SIG-M5 treated with dmso at 0.1 percent for 504 hours (cell line): ENCODE measurements around the gene LTF.
A peak's percentile ranks its signal among the peaks of the same experiment; 100 is the strongest.

Experiments used
- DNase-seq: peaks from one replicate; lab custom pipeline; 2025; ENCODE audit not compliant: unreplicated experiment; lab: John Stamatoyannopoulos, UW

LTF gene

DNA sequence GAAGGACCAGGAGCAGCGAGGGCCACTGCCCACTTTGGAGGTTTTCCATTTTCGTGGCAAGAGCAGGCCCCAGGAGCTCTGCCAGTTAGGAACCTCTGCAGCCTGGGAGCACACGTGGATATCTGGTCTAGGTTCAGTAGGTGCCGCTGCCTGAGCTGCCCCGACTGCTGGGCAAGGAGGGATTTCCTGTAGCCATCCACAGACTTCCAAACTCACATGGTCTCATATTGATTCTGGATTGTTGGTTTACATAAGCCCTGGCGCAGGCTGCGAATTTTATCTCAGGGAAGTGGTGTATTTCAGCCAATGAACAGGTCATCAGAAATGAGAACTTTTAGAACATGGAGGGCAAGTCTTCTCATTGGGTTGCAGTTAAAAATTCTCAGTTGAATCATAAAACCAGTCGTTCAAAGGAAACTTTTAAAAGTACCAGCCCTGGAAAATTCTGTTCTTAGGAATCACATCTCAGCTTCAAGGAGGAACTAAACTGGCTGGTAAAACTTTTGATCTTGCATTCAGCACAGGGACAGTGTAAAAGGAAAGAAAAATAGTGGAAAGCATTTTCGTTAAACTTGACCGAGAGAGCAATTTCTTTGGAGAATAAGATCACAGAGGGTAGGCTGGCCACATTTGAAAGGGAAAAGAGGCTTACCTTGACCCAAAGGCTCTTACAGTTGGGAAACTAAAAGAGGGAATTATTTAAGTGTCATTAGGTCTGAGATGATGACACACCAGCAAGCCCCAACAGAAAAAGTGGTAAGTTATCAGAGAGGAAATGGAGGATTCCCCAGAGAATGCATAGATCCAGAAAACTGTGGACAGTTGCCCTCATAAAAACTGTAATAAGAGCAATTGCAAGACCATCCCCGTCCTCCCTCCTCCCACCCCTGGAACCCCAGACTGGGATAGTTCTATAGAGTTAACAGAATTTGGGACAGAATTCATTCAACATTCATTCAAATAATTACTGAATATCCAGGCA is 26.7 kb upstream of the LTF start:
- no peak for DNase-seq

GRCh38 chr3:46490338-46491084 is 25.8 kb upstream of the LTF start:
- DNase-seq = no peak

DNA sequence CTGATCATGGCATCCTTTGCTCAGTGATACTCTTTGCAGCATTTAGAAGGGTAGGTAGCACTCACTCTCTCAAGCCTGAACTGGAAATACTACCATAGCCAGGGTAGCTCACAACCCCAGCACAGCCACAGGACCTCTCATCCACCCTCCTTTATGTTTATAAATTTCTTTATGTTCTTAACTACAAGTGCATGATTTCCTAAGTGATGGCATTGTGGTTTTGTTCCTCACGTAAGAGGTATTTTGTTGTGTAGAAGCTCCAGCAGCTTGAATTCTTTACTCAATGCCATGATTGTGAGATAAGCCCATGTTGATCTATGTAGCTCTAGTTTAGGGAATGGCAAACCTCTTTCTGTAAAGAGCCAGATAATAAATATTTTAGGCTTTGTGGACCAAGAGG is 25.2 kb upstream of the LTF start:
- no peak for DNase-seq

DNA sequence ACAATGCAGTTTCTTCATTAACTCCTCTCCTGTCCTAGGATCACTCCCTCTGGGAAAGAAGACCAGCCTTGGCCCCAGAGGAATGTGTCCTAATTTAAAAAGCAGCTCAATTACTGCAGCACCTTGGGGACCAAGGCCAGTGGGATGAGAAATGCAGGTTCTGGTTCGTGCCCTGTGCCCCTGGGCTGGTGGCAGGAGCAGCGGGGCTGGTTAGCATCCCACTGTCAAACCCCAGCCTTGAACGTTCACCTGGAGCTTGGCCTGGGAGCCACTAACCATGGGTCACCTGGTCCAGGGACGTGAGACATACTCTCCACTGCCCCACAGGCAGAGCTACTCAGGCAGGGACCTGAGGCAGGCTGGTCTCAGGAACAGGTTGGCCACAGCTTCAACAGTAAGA is 24.7 kb upstream of the LTF start:
- no peak for DNase-seq

DNA sequence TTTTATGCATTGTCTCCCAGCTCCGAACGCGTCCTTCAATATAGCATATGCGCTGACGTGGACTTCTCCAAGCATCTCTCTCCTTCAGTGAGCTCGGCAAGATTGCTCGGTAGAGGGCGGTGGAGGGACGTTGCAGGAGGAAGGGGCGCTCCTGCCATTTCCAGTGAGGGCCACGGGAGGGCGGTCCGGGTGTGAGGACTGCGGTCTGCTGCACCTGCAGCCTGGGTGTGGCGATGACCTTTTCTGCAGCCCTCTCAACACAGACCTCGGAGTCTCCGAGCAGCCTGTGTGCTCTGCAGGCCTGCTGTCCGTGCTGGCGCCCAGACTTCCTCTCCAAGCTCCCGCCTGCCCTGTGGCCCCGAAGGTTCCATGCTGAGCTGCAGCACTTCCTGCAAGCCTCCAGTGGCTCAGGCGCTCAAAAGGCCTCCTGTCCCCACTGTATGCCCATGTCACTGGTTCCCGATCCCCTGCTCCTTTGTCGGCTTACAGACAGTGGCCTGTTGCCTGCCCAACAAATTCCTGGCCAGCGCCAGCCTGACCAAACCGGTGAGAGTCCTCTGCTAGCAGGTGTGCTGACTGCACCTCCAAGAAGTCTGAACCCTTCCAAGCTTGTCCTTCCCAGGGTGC is 24.1 kb upstream of the LTF start:
- DNase-seq = peak; percentile 84

- DNase-seq = no peak
These were observed 21.1 kb upstream of the LTF start for GRCh38 chr3:46485779-46486175.

DNA sequence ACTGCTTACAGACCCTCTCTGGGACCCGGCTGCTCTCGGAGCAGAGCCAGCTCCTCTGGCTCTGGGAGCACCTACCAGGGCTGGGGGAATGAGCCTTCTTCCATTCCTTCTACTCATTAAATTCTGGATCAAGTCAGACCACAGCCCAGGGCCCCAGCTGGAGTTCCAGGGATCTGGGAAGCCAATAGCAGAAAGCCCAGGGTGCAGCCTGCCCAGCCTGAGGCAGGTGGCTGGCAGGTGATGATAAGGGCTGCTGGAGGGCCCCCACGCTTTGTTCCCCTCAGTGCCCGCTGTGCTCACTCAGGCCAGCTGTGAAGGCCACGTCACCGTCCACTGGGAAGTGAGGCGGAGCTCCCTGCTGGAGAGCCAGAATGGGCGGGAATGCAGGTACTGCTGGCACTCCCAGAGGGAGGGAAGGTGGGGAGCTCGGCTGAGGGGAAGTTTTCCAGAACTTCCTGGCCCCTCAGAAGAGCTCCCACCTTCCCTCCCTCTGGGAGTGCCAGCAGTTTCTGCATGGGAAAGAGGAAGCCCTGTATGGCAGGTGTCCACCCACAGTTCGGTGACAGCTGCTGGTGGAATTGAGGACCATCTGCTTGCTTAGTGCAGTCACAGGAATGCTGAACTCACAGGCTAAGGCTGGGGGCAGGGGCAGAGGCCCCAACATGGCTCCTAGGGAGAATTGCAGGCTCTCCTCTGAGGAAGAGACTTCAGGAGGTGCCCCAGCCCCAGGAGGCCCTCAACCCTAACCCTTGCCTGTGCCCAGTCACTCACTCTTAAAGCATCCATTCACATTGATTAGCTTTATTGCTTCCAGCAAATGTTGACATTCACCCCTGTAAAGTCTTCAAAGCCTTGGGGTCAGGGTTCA is 20.4 kb upstream of the LTF start:
- DNase-seq = no peak

GRCh38 chr3:46484388-46484787 is 19.7 kb upstream of the LTF start:
- DNase-seq = no peak

DNA sequence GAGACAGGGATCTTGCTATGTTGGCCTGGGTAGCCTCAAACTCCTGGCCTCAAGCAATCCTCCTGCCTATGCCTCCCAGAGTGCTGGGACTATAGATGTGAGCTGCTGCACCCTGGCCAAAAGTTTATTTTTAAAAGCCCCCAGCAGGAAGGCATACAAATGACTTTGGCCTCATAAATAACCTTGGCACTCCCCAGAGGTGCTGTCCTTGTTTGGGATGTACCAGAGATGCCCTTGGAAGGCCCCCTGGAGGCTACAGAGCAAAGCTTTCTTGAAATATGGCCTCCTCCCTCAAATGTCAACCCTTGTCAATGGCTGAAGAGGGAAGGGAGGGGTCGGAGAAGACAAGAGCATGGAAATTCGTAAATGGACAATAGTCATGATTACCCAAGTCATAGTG is 19.1 kb upstream of the LTF start:
- DNase-seq = no peak

DNA sequence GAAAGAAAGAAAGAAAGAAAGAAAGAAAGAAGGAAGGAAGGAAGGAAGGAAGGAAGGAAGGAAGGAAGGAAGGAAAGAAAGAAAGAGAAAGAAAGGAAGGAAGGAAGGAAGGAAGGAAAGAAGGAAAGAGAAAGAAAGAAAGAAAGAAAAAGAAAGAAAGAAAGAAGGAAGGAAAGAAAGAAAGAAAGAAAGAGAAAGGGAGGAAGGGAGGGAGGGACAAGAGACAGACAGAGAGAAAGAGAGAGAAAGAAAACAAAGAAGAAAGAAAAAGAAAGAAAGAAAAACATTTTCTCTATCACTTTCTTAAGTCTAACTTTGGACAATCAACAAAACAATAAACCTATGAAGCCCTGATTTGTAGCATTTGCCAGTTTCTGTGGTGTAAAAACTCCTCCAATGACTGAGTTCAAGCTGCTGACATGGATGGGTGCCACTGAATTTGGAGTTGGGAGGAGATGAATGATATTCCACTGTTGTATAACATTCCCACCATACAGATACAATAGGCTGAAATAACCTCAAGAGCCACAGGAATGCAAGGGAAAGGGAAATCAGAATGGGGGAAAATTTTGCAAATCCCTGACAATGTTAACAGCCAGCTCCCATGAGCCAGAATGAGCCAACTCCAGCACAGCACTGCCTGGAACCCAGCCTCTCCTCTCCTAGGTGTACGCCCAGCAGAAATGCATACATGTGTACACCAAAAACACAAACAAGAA is 18.1 kb upstream of the LTF start:
- DNase-seq = no peak

DNA sequence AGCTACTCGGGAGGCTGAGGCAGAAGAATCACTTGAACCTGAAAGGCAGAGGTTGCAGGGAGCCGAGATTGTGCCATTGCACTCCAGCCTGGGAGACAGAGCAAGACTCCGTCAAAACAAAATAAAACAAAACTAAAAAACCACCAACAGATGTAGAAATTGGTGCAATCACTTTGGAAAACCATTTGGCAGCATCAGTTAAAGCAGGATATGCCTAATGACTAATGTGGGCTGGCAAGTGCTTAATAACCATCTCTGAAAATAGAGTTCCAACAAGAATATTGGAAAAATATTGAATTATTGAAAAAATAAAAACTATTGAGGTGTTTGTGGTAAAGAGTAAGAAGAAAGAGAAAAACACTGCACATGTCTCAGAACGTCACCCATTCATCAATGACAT is 16.9 kb upstream of the LTF start:
- no peak for DNase-seq

GRCh38 chr3:46480491-46481195 is 15.9 kb upstream of the LTF start:
- no peak for DNase-seq

DNA sequence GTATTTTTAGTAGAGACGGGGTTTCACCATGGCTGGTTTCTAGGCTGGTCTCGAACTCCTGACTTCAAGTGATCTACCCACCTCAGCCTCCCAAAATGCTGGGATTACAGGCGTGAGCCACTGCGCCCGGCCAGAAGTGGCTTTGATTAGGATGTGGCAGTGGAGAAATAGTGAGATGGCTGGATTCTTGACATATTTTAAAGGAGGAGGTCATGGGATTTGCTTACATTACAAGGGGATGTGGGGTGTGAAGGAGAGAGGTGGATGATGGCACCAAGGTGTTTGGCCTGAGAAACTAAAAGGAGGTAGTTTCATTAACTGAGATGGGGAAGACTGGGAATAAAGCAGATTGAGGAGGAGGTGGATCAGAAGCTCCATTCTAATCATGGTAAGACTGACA is 15.0 kb upstream of the LTF start:
- DNase-seq = no peak

DNA sequence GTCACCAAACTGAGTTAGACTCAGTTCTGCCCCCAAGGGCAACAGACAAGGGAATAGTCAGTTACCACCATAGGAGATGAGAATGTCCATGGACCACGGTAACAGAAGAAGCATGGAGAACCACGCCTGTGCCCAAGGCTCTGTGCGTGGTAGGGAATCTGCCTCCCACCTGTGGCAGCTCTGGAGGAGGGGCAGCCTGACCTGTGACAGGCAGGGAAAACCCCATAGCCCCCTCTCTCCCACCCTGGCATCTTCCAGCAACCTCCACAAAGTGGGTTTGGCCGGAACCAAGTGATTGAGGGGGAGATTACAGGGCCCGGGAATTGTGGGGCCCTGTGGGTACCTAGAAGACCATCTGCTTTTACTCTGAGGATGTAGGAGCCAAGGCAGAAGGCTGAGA is 14.3 kb upstream of the LTF start:
- no peak for DNase-seq

GRCh38 chr3:46478341-46478740 is 13.6 kb upstream of the LTF start:
- DNase-seq = peak; percentile 15

DNA sequence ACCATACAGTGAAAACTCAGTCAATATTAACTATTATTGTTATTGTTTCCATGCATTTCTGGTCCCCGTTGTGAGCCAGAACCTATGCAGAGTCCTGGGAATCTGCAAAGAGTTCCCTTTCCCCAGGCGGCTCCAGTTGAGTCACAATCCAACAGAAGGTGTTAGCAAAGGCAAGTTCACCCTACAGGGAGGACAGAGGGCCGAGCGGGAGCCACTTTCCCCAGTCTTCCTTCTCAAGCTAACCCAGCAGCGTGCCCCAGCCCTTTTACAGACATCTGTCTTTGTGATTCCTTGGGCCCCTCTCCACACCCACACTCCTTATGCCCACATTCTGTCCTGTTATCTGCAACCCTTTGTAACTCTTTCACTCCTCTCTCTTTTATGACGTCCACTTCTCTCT is 13.1 kb upstream of the LTF start:
- DNase-seq = no peak

- DNase-seq = no peak
These were observed 12.4 kb upstream of the LTF start for GRCh38 chr3:46477145-46477544.

DNA sequence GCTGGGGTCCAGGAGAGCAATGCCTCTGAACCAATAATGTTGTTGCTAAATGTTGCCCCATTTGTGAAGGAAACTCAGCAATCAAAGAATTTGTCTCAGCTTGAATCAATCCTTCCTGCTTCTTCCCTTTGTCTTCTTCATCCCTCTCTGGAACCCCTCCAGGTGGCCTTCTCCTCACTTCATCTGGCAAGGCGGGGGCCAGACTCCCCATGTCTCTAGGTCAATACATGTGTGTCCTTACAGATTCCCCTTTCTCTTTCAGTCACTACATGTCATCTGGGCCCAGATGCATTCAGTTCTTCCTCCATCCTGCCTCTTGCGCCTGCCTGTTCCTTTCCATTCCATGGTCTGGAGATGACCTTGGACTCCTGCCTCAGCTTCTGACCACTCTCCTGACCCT is 8.0 kb upstream of the LTF start:
- DNase-seq = no peak

DNA sequence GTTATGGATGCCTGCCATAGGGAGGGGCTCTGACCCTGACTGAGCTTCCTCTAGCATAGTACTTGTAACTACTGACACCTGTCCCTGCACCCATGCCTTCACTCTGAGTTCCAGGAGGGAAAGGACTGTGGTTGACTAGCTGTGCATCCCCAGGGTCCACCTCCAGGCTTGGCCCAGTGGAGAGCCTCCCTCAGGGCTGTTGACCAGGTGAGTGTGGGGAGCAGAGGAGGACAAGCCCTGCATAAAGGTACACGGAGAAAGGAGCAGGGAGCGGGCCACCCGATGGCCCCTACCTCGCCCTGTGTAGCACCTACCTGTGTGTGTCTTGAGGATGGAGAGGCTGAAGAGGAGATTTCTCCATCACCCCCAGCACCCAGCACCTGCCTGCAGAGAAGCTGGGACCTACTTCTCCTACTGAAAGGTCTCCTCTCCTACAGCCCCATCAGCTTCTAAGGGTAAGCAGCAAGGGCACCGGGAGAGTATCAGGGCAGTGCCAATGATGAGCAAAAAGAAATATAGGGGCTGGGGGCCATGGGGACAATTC is 6.7 kb upstream of the LTF start:
- no peak for DNase-seq
